ENCODE results near the gene GRB2. TPM values are rescaled to one million over a fixed set of nuclear protein-coding genes. Genes with fewer than 3 reads are reported as not detected.

Gene GRB2
- total and polyA plus RNA-seq, 2 experiments from 2014 or later, result 65.0 to 96.6 TPM

DNA sequence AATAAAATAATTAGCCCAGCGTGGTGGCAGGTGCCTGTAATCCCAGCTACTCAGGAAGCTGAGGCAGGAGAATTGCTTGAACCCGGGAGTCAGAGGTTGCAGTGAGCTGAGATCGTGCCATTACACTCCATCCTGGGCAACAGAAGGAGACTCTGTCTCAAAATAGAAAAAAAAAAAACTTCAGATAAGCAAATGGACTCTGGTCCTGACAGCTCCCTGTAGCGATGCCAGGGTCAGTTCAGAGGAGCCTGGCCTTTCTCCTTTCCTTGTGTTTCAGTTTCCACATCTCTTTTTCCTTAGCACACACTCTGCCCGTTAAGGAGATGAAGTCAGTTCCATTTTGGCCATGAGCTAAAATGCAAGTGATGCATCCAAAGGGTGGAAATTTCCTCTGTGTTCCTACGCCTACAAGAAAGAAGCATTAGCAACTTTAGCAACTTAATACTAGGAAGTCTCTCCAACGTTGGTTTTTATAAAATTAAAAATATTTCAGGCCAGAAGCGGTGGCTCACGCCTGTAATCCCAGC, 11.6 kb upstream of the GRB2 start:
- WGBS, 2 experiments (ENCODE audit: low coverage in 1 of 2, low lambda C conversion rate in 2 of 2, missing lambda C conversion rate in 2 of 2), result 56 to 57% methylated on average over 9 of the region's 9 CpGs
- Histone ChIP-seq H3F3A (ENCODE audit: insufficient read depth) (no peaks in the 10 kb centered on the region), H3K79me2 (ENCODE audit: insufficient read depth) (no peaks in the 10 kb centered on the region), H3K27ac (no peak overlapping the region), H2AFZ (no peak overlapping the region), H3K4me1 (ENCODE audit: insufficient read depth) (no peaks in the 10 kb centered on the region), H3K36me3 (ENCODE audit: low read depth) (no peaks in the 10 kb centered on the region), H3K27me3 (replicated peaks; ENCODE audit: insufficient read depth) (peaks cover 4% of the 10 kb centered on the region; the same call in 1 of the 2 replicates), H4K20me1 (ENCODE audit: insufficient read depth) (no peaks in the 10 kb centered on the region), H3K9ac (no peak overlapping the region), H3K9me2 (ENCODE audit: insufficient read depth) (no peaks in the 10 kb centered on the region), H3K9me3 (ENCODE audit: low read depth) (no peaks in the 10 kb centered on the region), H3K4me2 (ENCODE audit: unreplicated experiment) (no peak overlapping the region), H3K4me3 (no peak overlapping the region)
- DNase-seq, result no peak
- TF ChIP-seq EZH2phosphoT487 (IDR thresholded peaks at IDR 0.05; ENCODE audit: insufficient read depth, low read depth) (no peak), EZH2 (IDR thresholded peaks at IDR 0.05; ENCODE audit: insufficient read depth, poor library complexity, severe bottlenecking) (no peak)
- in situ Hi-C loops (cut with MboI), result no loop called here

DNA sequence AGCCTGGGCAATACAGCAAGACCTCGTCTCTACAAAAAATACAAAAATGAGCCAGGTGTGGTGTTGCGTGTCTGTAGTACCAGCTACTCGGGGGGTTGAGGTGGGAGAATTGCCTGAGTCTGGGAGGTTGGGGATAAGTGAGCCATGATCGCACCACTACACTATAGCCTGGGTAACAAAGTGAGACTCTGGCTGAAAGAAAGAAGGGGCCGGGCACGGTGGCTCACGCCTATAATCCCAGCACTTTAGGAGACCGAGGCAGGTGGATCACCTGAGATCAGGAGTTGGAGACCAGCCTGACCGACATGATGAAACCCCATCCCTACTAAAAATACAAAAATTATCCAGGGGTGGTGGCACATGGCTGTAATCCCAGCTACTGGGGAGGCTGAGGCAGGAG, 10.5 kb upstream of the GRB2 start:
- Histone ChIP-seq H3K4me3 (no peak overlapping the region), H3K79me2 (ENCODE audit: insufficient read depth) (no peaks in the 10 kb centered on the region), H3F3A (ENCODE audit: insufficient read depth) (no peaks in the 10 kb centered on the region), H3K9me2 (ENCODE audit: insufficient read depth) (no peaks in the 10 kb centered on the region), H3K36me3 (ENCODE audit: low read depth) (no peaks in the 10 kb centered on the region), H3K4me1 (ENCODE audit: insufficient read depth) (no peaks in the 10 kb centered on the region), H3K27ac (no peak overlapping the region), H3K9me3 (ENCODE audit: low read depth) (no peaks in the 10 kb centered on the region), H2AFZ (no peak overlapping the region), H3K9ac (no peak overlapping the region), H4K20me1 (ENCODE audit: insufficient read depth) (no peaks in the 10 kb centered on the region), H3K4me2 (ENCODE audit: unreplicated experiment) (no peak overlapping the region), H3K27me3 (replicated peaks; ENCODE audit: insufficient read depth) (peaks cover 4% of the 10 kb centered on the region; the same call in 1 of the 2 replicates)
- DNase-seq, result no peak
- TF ChIP-seq EZH2 (IDR thresholded peaks at IDR 0.05; ENCODE audit: insufficient read depth, poor library complexity, severe bottlenecking), result no peak
- no peak for TF ChIP-seq EZH2phosphoT487 (IDR thresholded peaks at IDR 0.05; ENCODE audit: insufficient read depth, low read depth)
- in situ Hi-C loops (cut with MboI), result no loop called here
- 67 to 69% methylated on average over 9 of the region's 9 CpGs for WGBS, 2 experiments (ENCODE audit: low coverage in 1 of 2, low lambda C conversion rate in 2 of 2, missing lambda C conversion rate in 2 of 2)

DNA sequence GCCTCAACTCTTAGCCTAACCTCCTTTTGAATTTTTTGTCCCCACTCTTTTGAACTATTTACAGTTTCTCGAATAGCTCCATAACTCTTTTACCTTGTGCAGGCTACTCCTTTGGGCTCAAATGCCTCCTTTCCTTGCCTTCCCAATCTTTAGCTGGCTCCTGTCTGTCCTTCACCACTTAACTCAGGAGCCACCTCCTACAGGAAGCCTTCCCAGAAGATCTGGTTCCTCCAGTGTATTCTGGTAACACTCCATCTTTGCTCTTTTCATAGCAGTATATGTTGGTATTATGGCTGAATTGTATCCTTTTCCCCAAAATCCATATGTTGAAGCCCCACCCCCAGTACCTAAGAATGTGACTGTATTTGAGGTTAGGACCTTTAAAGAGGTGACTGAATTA, 9.0 kb upstream of the GRB2 start:
- Histone ChIP-seq H3K79me2 (ENCODE audit: insufficient read depth) (no peaks in the 10 kb centered on the region), H3K9me3 (ENCODE audit: low read depth) (no peaks in the 10 kb centered on the region), H3K27me3 (replicated peaks; ENCODE audit: insufficient read depth) (peaks cover 4% of the 10 kb centered on the region; the same call in 1 of the 2 replicates), H3K4me3 (no peak overlapping the region), H3K9me2 (ENCODE audit: insufficient read depth) (no peaks in the 10 kb centered on the region), H2AFZ (no peak overlapping the region), H3F3A (ENCODE audit: insufficient read depth) (no peaks in the 10 kb centered on the region), H3K27ac (no peak overlapping the region), H3K36me3 (ENCODE audit: low read depth) (no peaks in the 10 kb centered on the region), H4K20me1 (ENCODE audit: insufficient read depth) (no peaks in the 10 kb centered on the region), H3K4me2 (ENCODE audit: unreplicated experiment) (no peak overlapping the region), H3K9ac (no peak overlapping the region), H3K4me1 (ENCODE audit: insufficient read depth) (no peaks in the 10 kb centered on the region)
- in situ Hi-C loops (cut with MboI), result no loop called here
- TF ChIP-seq EZH2 (IDR thresholded peaks at IDR 0.05; ENCODE audit: insufficient read depth, poor library complexity, severe bottlenecking) (no peak), EZH2phosphoT487 (IDR thresholded peaks at IDR 0.05; ENCODE audit: insufficient read depth, low read depth) (no peak)
- 42 to 68% methylated on average over 1 of the region's 1 CpG for WGBS, 2 experiments (ENCODE audit: low coverage in 1 of 2, low lambda C conversion rate in 2 of 2, missing lambda C conversion rate in 2 of 2)
- DNase-seq, result no peak

DNA sequence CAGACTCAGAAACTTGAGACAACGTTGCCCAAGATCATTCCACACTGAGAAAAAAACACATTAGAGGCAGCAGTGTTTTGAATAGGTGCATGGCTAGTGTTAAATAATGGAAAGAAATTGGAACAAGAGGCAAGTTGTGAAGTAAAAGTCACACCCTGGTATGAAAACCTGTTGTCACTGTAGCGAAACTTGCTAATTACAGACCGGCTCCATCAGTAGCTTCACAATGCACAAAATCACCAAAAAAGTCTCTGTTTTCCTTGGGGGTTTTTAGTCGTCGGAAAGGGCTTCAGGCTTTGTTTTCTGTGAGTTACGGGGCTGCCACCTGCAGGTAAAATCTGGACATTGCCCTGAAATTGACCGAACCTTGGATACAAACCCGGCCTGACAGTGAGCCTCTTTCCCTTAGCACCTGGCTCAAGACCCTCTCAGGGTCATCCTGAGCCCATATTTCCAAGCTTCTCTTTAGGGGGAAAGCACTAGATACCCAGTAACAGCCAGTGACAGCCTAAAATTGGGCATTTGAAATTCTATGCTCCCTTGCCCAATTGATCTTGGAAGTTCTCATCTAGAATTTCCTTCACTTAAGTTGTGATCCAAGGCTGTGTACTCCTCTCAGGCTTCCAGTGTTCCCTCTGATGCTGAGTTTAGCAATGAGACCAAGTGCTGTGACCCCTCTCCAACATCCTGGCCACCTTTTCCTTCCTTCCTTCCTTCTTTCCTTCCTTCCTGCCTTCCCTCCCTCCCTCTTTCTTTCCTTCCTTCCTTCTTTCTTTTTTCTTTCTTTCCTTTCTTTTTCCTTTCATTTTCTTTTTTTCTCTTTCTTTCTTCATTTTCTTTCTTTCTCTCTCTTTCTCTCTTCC, 7.2 kb upstream of the GRB2 start:
- 0 to 1% methylated on average over 8 of the region's 8 CpGs for WGBS, 2 experiments (ENCODE audit: low coverage in 1 of 2, low lambda C conversion rate in 2 of 2, missing lambda C conversion rate in 2 of 2)
- H2AFZ ChIP-seq, result peak overlapping the region; percentile 76

More for the DNA sequence above, 7.2 kb upstream of the GRB2 start:
- Histone ChIP-seq H3K27ac (no peak overlapping the region), H4K20me1 (ENCODE audit: insufficient read depth) (no peaks in the 10 kb centered on the region), H3K4me2 (ENCODE audit: unreplicated experiment) (peak overlapping the region; percentile 51), H3K9ac (no peak overlapping the region), H3F3A (ENCODE audit: insufficient read depth) (no peaks in the 10 kb centered on the region), H3K27me3 (replicated peaks; ENCODE audit: insufficient read depth) (peaks cover 4% of the 10 kb centered on the region; the same call in 1 of the 2 replicates), H3K36me3 (ENCODE audit: low read depth) (no peaks in the 10 kb centered on the region), H3K9me3 (ENCODE audit: low read depth) (no peaks in the 10 kb centered on the region), H3K9me2 (ENCODE audit: insufficient read depth) (no peaks in the 10 kb centered on the region), H3K4me1 (ENCODE audit: insufficient read depth) (no peaks in the 10 kb centered on the region), H3K4me3 (peak overlapping the region; percentile 53), H3K79me2 (ENCODE audit: insufficient read depth) (no peaks in the 10 kb centered on the region)
- in situ Hi-C loops (cut with MboI), result no loop called here
- TF ChIP-seq EZH2phosphoT487 (IDR thresholded peaks at IDR 0.05; ENCODE audit: insufficient read depth, low read depth), result no peak
- no peak for TF ChIP-seq EZH2 (IDR thresholded peaks at IDR 0.05; ENCODE audit: insufficient read depth, poor library complexity, severe bottlenecking)
- peak; percentile 78 for DNase-seq

Measured in GM23248 (cell line).